GM12891 (cell line): Measurements from ENCODE around the gene B3GNT7.

Source experiments
- PAX5 ChIP-seq: IDR thresholded peaks from 2 replicates; pipeline ENCODE4 v1.6.1; 2011; ENCODE audit warnings: low read length, moderate library complexity, mild to moderate bottlenecking; ENCODE audit not compliant: insufficient read depth, severe bottlenecking
- POLR2A ChIP-seq: IDR thresholded peaks from 2 replicates; pipeline ENCODE4 v1.6.1; 2011; ENCODE audit warnings: low read depth, low read length, control low read depth
- POLR2AphosphoS5 ChIP-seq: IDR thresholded peaks from 2 replicates; pipeline ENCODE4 v1.6.1; 2011; ENCODE audit warnings: low read depth, low read length, control low read depth
- POU2F2 ChIP-seq: IDR thresholded peaks from 2 replicates; pipeline ENCODE4 v1.6.1; 2011; ENCODE audit warnings: low read depth, mild to moderate bottlenecking, control low read depth, low read length, moderate library complexity
- TAF1 ChIP-seq: IDR thresholded peaks from 2 replicates; pipeline ENCODE4 v1.6.1; 2011; ENCODE audit warnings: low read depth, low read length, control low read depth

- TF ChIP-seq POLR2A (no peak), TAF1 (no peak), POLR2AphosphoS5 (no peak), POU2F2 (no peak), PAX5 (no peak)
Measured at GRCh38 chr2:231396058-231396821, 730 bp downstream of the B3GNT7 start.
